ENCODE results near the gene ADH5. TPM values are rescaled to one million over a fixed set of nuclear protein-coding genes. Genes with fewer than 3 reads are reported as not detected.

ADH5 gene
- total and polyA plus RNA-seq, 10 of the 15 experiments (the other 5 are each of a cell fraction or from before 2014, with no cell fraction given): 48.5 to 159 (median 95.3) TPM

- CTCF ChIA-PET: interaction anchor here (0.7 to 1.5 kb wide), 2 partner anchors 15 to 43 kb away, joined by 3 to 6 read pairs; partner anchors contain the start of gene METAP1
- ATAC-seq (no peak), FAIRE-seq (no peak), DNase-seq (ENCODE audit: low read depth, low spot score) (no peak)
- H3K9ac ChIP-seq (ENCODE audit: control insufficient read depth, insufficient read depth, low read length): no peak overlapping the region
- H3K27me3 ChIP-seq (replicated peaks in 1 of 2; ENCODE audit: control insufficient read depth in 2 of 2, insufficient read depth in 2 of 2, low read length in 1 of 2): no peaks in the 10 kb centered on the region
- no peak overlapping the region for H3K4me3 ChIP-seq
- no TSS peak for BruUV-seq (replicated peaks)
- H3K9me3 ChIP-seq (replicated peaks; ENCODE audit: control insufficient read depth, insufficient read depth, low read length): no peaks in the 10 kb centered on the region; the same call in 2 of the 3 replicates
- H4K20me1 ChIP-seq (ENCODE audit: control insufficient read depth, insufficient read depth): no peaks in the 10 kb centered on the region
- H3K79me2 ChIP-seq (ENCODE audit: control insufficient read depth, insufficient read depth, low read length): no peaks in the 10 kb centered on the region
- SMC1A ChIA-PET (ENCODE audit: uncharacterized antibody, unreplicated experiment): interaction anchor here (1.1 to 1.2 kb wide), 3 partner anchors 9 to 144 kb away, joined by 3 to 6 read pairs (median 4); no protein-coding TSS in a partner anchor
- POLR2A ChIA-PET: no interaction called here
- no peak overlapping the region for H3K27ac ChIP-seq (ENCODE audit: control insufficient read depth, insufficient read depth)
- RAD21 ChIA-PET (ENCODE audit: unreplicated experiment): no interaction called here
- no peaks in the 10 kb centered on the region; a peak in 1 of 4 replicates for H3K36me3 ChIP-seq (ENCODE audit: control insufficient read depth in 2 of 2, insufficient read depth in 2 of 2, low read length in 1 of 2)
- 96% methylated on average over 1 of the region's 1 CpG for WGBS (ENCODE audit: insufficient coverage, insufficient replicate concordance, low lambda C conversion rate, missing lambda C conversion rate)
- in situ Hi-C loops (cut with MboI) (no loop called here), intact Hi-C loops (cut with micrococcal nuclease; ENCODE audit: unreplicated experiment) (no loop called here)
- H2AFZ ChIP-seq (ENCODE audit: control insufficient read depth, low read depth, low read length): no peak overlapping the region
- TF ChIP-seq MYB (IDR thresholded peaks at IDR 0.05; ENCODE audit: borderline replicate concordance, low read depth, low read length) (no peak), NKRF (conservative IDR thresholded peaks at IDR 0.05) (no peak), ATF3 (IDR thresholded peaks at IDR 0.05; ENCODE audit: borderline replicate concordance, extremely low read depth, low read depth, low read length) (no peak), SRF (IDR thresholded peaks at IDR 0.05; ENCODE audit: low read depth in 2 of 2, low read length in 2 of 2) (no peak), TCF7 (IDR thresholded peaks at IDR 0.05; ENCODE audit: borderline replicate concordance) (no peak), ZBTB4 (CRISPR knock-in tag; IDR thresholded peaks at IDR 0.05) (no peak), NRF1 (conservative IDR thresholded peaks at IDR 0.05; ENCODE audit: low read depth, low read length) (no peak)
- no peaks in the 10 kb centered on the region for H3K4me1 ChIP-seq (ENCODE audit: control insufficient read depth, insufficient read depth, low read length)
- H3K4me2 ChIP-seq (ENCODE audit: control insufficient read depth, insufficient read depth): no peak overlapping the region
Measured at GRCh38 chr4:99038213-99038612, 50.4 kb downstream of the ADH5 start.

Measured in GM12878 (cell line).